WTC11 (cell line): Measurements from ENCODE around the gene PHLPP1. TPM values are rescaled to one million over a fixed set of nuclear protein-coding genes. Genes with fewer than 3 reads are reported as not detected.

Source experiments
- ATAC-seq: fragments of 200-7000 bp; cut with Tn5 transposase; 2 replicates; pipeline ENCODE4 v1.10.0; 2021; ENCODE audit warnings: mild to moderate bottlenecking, moderate library complexity
- CTCF ChIA-PET: fragments of 300-600 bp; sonication (Branson Sonifier 250); formaldehyde crosslinking; loops from one replicate; lab custom pipeline; 2021; ENCODE audit warnings: antibody characterized with exemption; lab: Charles Lee
- POLR2A ChIA-PET: fragments of 350-600 bp; sonication (Branson Sonifier 250); formaldehyde crosslinking; loops from one replicate; lab custom pipeline; 2021; ENCODE audit warnings: antibody characterized with exemption; lab: Charles Lee
- DNase-seq: peaks from one replicate; pipeline ENCODE4 v3.0.0; 2021; ENCODE audit warnings: low spot score
- H3K27ac Mint-ChIP-seq: 2 replicates; pipeline ENCODE4 v1.8.0; 2021; ENCODE audit warnings: mixed read lengths
- H3K27me3 Mint-ChIP-seq: 2 replicates; pipeline ENCODE4 v1.8.0; 2021; ENCODE audit warnings: low read depth, mild to moderate bottlenecking, moderate library complexity, mixed read lengths
- H3K36me3 Mint-ChIP-seq: 2 replicates; pipeline ENCODE4 v1.8.0; 2021; ENCODE audit warnings: mixed read lengths
- H3K4me1 Mint-ChIP-seq: 2 replicates; pipeline ENCODE4 v1.8.0; 2022; ENCODE audit warnings: mixed read lengths
- H3K4me3 Mint-ChIP-seq: 2 replicates; pipeline ENCODE4 v1.8.0; 2021; ENCODE audit warnings: mild to moderate bottlenecking, moderate library complexity, mixed read lengths
- H3K9me3 Mint-ChIP-seq: 2 replicates; pipeline ENCODE4 v1.8.0; 2021; ENCODE audit warnings: mixed read lengths
- ATF3 ChIP-seq: sonication (generic); formaldehyde crosslinking; conservative IDR thresholded peaks from 2 replicates; pipeline ENCODE4 v1.8.1; 2022; ENCODE audit warnings: mild to moderate bottlenecking, missing genetic modification reagents
- E2F5 ChIP-seq: sonication (generic); formaldehyde crosslinking; IDR thresholded peaks from 2 replicates; pipeline ENCODE4 v1.8.1; 2022; ENCODE audit warnings: mild to moderate bottlenecking, moderate library complexity, missing genetic modification reagents
- ELF4 ChIP-seq: sonication (generic); formaldehyde crosslinking; IDR thresholded peaks from 2 replicates; pipeline ENCODE4 v1.8.1; 2022; ENCODE audit warnings: low read depth, mild to moderate bottlenecking, moderate library complexity, missing genetic modification reagents
- EMX1 ChIP-seq: fragments of 250-450 bp; sonication (Bioruptor Pico); IDR thresholded peaks from 2 replicates; pipeline ENCODE4 v1.8.0; 2021; ENCODE audit warnings: mild to moderate bottlenecking
- ERG ChIP-seq: fragments of 250-450 bp; sonication (Bioruptor Pico); IDR thresholded peaks from 2 replicates; pipeline ENCODE4 v1.8.0; 2021; ENCODE audit warnings: mild to moderate bottlenecking
- FOXK1 ChIP-seq: sonication (generic); formaldehyde crosslinking; IDR thresholded peaks from 2 replicates; pipeline ENCODE4 v1.8.0; 2022; ENCODE audit warnings: mild to moderate bottlenecking, moderate library complexity, missing genetic modification reagents
- FOXP1 ChIP-seq: sonication (generic); formaldehyde crosslinking; IDR thresholded peaks from 2 replicates; pipeline ENCODE4 v1.8.0; 2022; ENCODE audit warnings: missing genetic modification reagents, mild to moderate bottlenecking, moderate library complexity, borderline replicate concordance
- GRHL2 ChIP-seq: fragments of 250-450 bp; sonication (Bioruptor Pico); IDR thresholded peaks from 2 replicates; pipeline ENCODE4 v1.8.0; 2022; ENCODE audit warnings: mild to moderate bottlenecking, moderate library complexity; ENCODE audit not compliant: insufficient replicate concordance, severe bottlenecking
- KAT7 ChIP-seq: sonication (generic); formaldehyde crosslinking; IDR thresholded peaks from 2 replicates; pipeline ENCODE4 v1.8.1; 2023; ENCODE audit warnings: missing genetic modification reagents, mild to moderate bottlenecking, borderline replicate concordance
- MYBL2 ChIP-seq: sonication (generic); formaldehyde crosslinking; IDR thresholded peaks from 2 replicates; pipeline ENCODE4 v1.8.1; 2023; ENCODE audit warnings: mild to moderate bottlenecking, moderate library complexity, missing genetic modification reagents
- NR1H2 ChIP-seq: sonication (generic); formaldehyde crosslinking; IDR thresholded peaks from 2 replicates; pipeline ENCODE4 v1.9.0; 2021; ENCODE audit warnings: mild to moderate bottlenecking, moderate library complexity, missing genetic modification reagents
- TEAD1 ChIP-seq: sonication (generic); formaldehyde crosslinking; IDR thresholded peaks from 2 replicates; pipeline ENCODE4 v1.8.0; 2022; ENCODE audit warnings: mild to moderate bottlenecking, missing genetic modification reagents
- ZBTB21 ChIP-seq: sonication (generic); formaldehyde crosslinking; IDR thresholded peaks from 2 replicates; pipeline ENCODE4 v1.8.1; 2023; ENCODE audit warnings: mild to moderate bottlenecking, missing genetic modification reagents, borderline replicate concordance
- ZNF232 ChIP-seq: sonication (generic); formaldehyde crosslinking; IDR thresholded peaks from 2 replicates; pipeline ENCODE4 v1.8.0; 2022; ENCODE audit warnings: mild to moderate bottlenecking, missing genetic modification reagents
- ZNF416 ChIP-seq: fragments of 250-450 bp; sonication (Bioruptor Pico); IDR thresholded peaks from 2 replicates; pipeline ENCODE4 v1.9.0; 2021; ENCODE audit warnings: mild to moderate bottlenecking, inconsistent platforms
- ZNF671 ChIP-seq: fragments of 250-450 bp; sonication (Bioruptor Pico); IDR thresholded peaks from 2 replicates; pipeline ENCODE4 v1.8.0; 2021; ENCODE audit warnings: mild to moderate bottlenecking
- total RNA-seq: library from RNA; stranded (reverse); gene quantifications from 3 replicates; pipeline ENCODE4 v1.2.3, GENCODE V29; 2021
- TF ChIP-seq, protein P1 (sequence below): fragments of 250-450 bp; sonication (Bioruptor Pico); IDR thresholded peaks from 2 replicates; pipeline ENCODE4 v1.9.0; 2021; ENCODE audit warnings: mild to moderate bottlenecking
- TF ChIP-seq, protein P2 (sequence below): sonication (generic); formaldehyde crosslinking; IDR thresholded peaks from 2 replicates; pipeline ENCODE4 v1.8.0; 2022; ENCODE audit warnings: mild to moderate bottlenecking, missing genetic modification reagents

PHLPP1 gene
- total RNA-seq, 1 experiment from 2014 or later, result 52.0 TPM

- Mint-ChIP-seq H3K9me3 (no peaks in the 10 kb centered on the region), H3K27ac (peak overlapping the region; percentile 80), H3K27me3 (no peaks in the 10 kb centered on the region), H3K36me3 (peaks cover 4% of the 10 kb centered on the region; the same call in 1 of the 2 replicates), H3K4me1 (peaks cover 70% of the 10 kb centered on the region), H3K4me3 (peak overlapping the region; percentile 60)
- DNase-seq, result no peak
- ChIA-PET POLR2A (no interaction called here), CTCF (no interaction called here)
- no peak for TF ChIP-seq ZNF416 (CRISPR knock-in tag)
- TF ChIP-seq, protein P1, sequence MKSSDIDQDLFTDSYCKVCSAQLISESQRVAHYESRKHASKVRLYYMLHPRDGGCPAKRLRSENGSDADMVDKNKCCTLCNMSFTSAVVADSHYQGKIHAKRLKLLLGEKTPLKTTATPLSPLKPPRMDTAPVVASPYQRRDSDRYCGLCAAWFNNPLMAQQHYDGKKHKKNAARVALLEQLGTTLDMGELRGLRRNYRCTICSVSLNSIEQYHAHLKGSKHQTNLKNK (CRISPR knock-in tag), result no peak
- no peak for TF ChIP-seq ELF4 (CRISPR knock-in tag)
- no peak for TF ChIP-seq ZNF671 (CRISPR knock-in tag)
- no peak for TF ChIP-seq ERG (CRISPR knock-in tag)
- TF ChIP-seq FOXP1 (CRISPR knock-in tag), result no peak
- TF ChIP-seq ATF3 (CRISPR knock-in tag), result no peak
- no peak for TF ChIP-seq E2F5 (CRISPR knock-in tag)
- no peak for TF ChIP-seq TEAD1 (CRISPR knock-in tag)
- no peak for ATAC-seq
Measured at GRCh38 chr18:62720766-62721613, 5.6 kb downstream of the PHLPP1 start.

DNA sequence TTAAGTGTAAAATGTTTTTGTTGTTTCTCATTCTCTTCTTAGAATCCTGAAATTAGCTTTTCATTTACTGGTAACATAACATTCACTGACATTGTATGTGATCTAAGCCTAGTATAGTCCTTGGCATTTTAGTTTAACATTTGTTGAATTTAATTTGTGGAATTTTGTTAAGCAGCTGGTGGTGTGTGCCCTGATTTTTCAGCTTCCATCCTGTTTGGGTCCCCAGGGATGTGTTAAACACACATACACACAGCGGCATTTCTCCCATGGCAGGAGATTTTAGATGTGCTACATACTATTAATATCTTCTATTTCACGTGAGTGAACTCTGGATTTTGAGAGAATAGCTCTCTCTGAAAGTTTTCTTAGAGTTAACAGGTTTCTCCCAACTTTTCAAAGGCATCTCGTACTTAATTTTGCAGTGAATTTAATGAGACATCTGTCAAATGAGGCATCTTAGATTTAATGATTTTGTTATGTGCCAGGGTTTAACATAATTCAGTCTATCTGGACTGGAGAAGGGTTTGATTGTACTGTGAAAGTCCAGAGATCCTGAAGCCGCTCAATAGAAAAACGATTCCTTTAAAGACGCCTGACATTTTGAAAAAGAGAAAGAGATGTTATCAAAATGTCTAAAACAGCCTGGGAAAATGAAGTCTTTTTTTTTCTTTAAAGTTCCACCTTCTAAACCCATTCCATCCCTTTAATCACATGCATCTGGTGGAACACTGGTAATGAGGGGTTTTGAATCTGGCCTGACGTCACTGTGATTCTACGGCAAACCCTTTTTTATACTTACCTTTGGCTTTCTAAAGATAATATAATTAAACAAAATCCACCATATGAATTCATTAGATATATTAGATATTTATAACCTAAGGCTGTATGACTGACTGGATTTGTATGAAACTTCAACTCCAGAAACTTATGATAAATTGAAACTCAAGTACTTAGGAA lies 6.8 kb downstream of the PHLPP1 start:
- H3K4me3 Mint-ChIP-seq, result peak overlapping the region; percentile 42
- no peak overlapping the region for H3K27ac Mint-ChIP-seq
- TF ChIP-seq FOXP1 (CRISPR knock-in tag) (no peak), MYBL2 (CRISPR knock-in tag) (no peak), EMX1 (CRISPR knock-in tag) (no peak), FOXK1 (CRISPR knock-in tag) (no peak), GRHL2 (CRISPR knock-in tag) (no peak), ZNF232 (CRISPR knock-in tag) (no peak), NR1H2 (CRISPR knock-in tag) (no peak), ZBTB21 (CRISPR knock-in tag) (no peak), KAT7 (CRISPR knock-in tag) (no peak)
- TF ChIP-seq, protein P2, sequence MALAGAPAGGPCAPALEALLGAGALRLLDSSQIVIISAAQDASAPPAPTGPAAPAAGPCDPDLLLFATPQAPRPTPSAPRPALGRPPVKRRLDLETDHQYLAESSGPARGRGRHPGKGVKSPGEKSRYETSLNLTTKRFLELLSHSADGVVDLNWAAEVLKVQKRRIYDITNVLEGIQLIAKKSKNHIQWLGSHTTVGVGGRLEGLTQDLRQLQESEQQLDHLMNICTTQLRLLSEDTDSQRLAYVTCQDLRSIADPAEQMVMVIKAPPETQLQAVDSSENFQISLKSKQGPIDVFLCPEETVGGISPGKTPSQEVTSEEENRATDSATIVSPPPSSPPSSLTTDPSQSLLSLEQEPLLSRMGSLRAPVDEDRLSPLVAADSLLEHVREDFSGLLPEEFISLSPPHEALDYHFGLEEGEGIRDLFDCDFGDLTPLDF, result no peak
- peaks cover 73% of the 10 kb centered on the region for H3K4me1 Mint-ChIP-seq
- DNase-seq (no peak), ATAC-seq (no peak)
- H3K27me3 Mint-ChIP-seq, result no peaks in the 10 kb centered on the region
- H3K9me3 Mint-ChIP-seq, result no peaks in the 10 kb centered on the region
- ChIA-PET POLR2A (interaction anchor here (0.6 kb wide), 1 partner anchor 92 kb away, joined by 5 read pairs; no protein-coding TSS in a partner anchor), CTCF (no interaction called here)
- H3K36me3 Mint-ChIP-seq, result peaks cover 4% of the 10 kb centered on the region; the same call in 1 of the 2 replicates
